ENCODE measurements around the gene MS4A5.

DNA sequence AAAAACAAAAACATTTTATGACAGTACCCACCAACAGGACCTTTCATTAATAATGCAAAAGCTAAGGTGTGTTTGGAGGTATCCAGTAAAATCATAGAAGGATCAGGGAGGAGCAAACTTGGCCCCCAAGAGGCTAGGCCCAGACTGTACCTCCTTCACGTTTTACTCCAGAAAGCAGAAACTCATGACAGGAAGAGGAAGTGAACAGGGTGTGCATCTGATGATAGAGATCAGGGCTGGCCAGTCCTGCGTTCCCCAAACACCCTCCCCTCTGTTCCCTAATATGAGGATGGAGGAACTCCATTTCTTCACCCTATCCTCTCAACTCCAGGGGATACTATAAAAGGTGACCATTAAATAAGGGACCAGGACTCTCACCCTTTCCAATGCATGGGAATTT, 53.0 kb downstream of the MS4A5 start:
- TF ChIP-seq, protein P1, sequence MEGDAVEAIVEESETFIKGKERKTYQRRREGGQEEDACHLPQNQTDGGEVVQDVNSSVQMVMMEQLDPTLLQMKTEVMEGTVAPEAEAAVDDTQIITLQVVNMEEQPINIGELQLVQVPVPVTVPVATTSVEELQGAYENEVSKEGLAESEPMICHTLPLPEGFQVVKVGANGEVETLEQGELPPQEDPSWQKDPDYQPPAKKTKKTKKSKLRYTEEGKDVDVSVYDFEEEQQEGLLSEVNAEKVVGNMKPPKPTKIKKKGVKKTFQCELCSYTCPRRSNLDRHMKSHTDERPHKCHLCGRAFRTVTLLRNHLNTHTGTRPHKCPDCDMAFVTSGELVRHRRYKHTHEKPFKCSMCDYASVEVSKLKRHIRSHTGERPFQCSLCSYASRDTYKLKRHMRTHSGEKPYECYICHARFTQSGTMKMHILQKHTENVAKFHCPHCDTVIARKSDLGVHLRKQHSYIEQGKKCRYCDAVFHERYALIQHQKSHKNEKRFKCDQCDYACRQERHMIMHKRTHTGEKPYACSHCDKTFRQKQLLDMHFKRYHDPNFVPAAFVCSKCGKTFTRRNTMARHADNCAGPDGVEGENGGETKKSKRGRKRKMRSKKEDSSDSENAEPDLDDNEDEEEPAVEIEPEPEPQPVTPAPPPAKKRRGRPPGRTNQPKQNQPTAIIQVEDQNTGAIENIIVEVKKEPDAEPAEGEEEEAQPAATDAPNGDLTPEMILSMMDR (IDR thresholded peaks at IDR 0.05) = no peak
- no peak for TF ChIP-seq POLR2A (IDR thresholded peaks at IDR 0.05)
